ENCODE results near the gene HIF3A.
"Not testable (repeated sequence)": the region's sequence is repeated elsewhere in the genome, so short reads cannot be mapped to it uniquely, and the experiment has no call there.

Gene HIF3A

DNA sequence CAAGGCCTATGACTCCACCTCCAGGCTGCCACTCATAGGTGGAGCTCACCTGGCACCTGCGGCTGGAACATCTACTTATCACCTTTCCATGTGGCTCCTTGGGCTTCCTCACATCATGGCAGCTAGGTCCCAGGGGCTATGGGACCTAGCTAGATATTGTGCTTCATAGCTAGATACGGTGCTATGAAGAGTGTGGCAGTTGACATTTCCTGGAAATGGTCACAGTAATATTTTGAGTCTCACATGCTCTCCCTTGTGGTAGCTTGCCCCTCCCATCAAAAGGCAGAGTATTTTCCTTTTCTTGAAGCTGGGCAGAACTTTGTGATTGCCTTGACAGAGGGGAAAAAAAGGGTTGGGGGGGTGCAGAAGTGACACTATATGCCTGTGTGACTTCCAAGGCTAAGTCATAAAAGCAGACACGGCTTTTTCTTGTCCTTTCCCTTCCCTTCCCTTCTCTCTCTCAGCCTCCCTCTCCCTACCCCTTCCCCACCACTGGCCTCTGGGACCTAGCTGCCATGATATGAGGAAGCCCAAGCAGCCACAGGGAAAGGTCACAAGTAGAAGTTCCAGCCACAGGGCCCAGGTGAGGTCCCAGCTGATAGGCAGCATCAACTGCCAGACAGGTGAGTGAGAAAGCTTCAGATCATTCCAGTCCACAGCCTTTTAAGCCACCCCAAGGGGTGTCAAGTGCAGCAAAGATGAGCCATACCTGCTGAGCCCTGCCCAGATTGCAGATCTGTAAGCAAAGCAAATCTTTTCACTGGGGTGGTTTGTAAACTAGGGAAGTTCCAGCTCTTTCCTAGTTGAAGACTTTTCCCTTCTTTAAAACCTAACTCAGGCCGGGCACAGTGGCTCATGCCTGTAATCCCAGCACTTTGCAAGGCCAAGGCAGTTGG is 6.9 kb upstream of the HIF3A start:
- in situ Hi-C loops (cut with HindIII; ENCODE audit: low pct_ligation_motif_present, low pct_unique_long_range_greater_than_20kb, low sequenced_read_pairs), result no loop called here

GRCh38 chr19:46291829-46292228 is 5.0 kb upstream of the HIF3A start:
- no peak for DNase-seq
- in situ Hi-C loops (cut with HindIII; ENCODE audit: low pct_ligation_motif_present, low pct_unique_long_range_greater_than_20kb, low sequenced_read_pairs), result no loop called here

More for the DNA sequence above, 6.9 kb upstream of the HIF3A start:
- no peak for DNase-seq

DNA sequence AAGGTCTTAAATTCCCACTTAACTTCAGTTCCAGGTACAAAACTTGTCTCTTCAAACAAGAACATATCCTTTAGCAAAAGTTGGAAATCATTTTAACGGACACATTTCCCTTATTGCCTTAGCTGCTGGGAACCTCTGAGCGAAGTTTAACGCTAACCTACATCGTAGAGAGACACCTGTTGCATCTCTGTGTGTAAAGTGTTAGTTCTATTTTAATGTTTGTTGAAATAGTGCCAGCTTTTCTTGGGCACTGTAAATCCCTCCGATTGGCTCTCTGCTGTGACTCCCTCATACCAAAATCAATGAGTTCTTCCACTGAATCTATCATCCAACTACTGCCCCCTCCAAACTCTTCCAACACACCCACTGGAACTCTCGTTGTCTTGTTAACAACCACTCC is 2.3 kb upstream of the HIF3A start:
- no peak for DNase-seq
- in situ Hi-C loops (cut with HindIII; ENCODE audit: low pct_ligation_motif_present, low pct_unique_long_range_greater_than_20kb, low sequenced_read_pairs), result no loop called here

- in situ Hi-C loops (cut with HindIII; ENCODE audit: low pct_ligation_motif_present, low pct_unique_long_range_greater_than_20kb, low sequenced_read_pairs), result no loop called here
- DNase-seq, result no peak
Observed at GRCh38 chr19:46295401-46296201, 1.2 kb upstream of the HIF3A start.

DNA sequence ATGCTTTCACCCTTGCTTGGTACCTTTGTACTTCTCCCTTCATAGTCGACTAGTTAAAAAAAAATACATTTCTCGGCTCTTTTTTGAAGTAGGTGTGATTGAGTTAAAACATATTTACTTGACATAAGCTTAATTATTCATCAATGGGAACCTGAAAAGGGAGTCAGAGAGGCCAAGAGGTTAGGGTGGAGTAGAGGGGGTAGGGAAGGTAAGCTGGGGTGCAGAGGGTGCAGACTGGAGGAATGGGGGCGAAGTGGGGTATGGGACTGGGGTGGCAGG is 701 bp upstream of the HIF3A start:
- DNase-seq, result no peak
- in situ Hi-C loops (cut with HindIII; ENCODE audit: low pct_ligation_motif_present, low pct_unique_long_range_greater_than_20kb, low sequenced_read_pairs), result no loop called here

GRCh38 chr19:46297700-46298478 is 1.0 kb downstream of the HIF3A start:
- in situ Hi-C loops (cut with HindIII; ENCODE audit: low pct_ligation_motif_present, low pct_unique_long_range_greater_than_20kb, low sequenced_read_pairs), result no loop called here
- no peak for DNase-seq

- in situ Hi-C loops (cut with HindIII; ENCODE audit: low pct_ligation_motif_present, low pct_unique_long_range_greater_than_20kb, low sequenced_read_pairs), result no loop called here
- no peak for DNase-seq
Observed at GRCh38 chr19:46298479-46299003, 1.7 kb downstream of the HIF3A start.

DNA sequence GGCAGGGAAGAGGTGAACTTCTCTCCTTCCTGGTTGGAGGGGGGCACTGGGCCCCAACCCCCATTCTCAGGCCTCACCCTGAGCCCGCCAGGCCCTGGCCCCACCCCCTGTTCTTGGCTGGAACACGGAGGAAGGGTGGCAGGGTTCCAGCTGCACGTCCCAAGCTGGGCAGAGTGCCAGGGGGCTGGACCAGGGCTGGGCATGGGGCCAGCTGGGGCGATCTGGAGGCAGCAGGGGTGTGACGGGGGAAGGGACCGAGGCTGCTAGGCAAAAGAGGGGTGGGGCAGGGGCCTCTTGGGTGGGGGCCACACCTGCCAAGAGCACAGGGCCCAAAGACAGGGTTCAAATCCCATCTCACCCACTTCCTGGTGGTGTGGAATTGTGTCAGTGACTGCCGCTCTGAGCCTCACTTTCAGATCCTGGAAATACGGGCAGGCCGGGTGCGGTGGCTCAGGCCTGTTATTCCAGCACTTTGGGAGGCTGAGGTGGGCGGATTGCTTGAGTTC is 2.2 kb downstream of the HIF3A start:
- in situ Hi-C loops (cut with HindIII; ENCODE audit: low pct_ligation_motif_present, low pct_unique_long_range_greater_than_20kb, low sequenced_read_pairs), result no loop called here
- DNase-seq, result peak; percentile 75

DNA sequence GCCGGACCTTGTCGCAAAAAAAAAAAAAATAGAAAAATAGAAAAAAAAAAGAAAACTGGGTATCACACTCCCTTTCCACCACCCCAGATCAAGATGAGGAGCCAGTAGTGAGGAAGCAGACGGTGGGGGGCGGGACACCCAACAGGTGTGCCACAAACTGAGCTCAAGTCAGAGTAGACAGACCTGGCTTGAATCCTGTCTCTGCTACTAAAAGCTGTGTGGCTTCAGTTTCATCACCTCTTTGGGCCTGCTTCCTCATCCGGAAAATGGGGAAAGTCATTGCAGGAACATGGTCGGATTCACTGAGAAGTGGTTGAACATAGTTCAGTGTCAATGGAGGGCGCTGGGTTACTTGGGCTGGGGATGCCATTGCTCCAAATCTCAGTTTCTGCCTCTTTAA is 2.9 kb downstream of the HIF3A start:
- peak; percentile 13 for DNase-seq
- in situ Hi-C loops (cut with HindIII; ENCODE audit: low pct_ligation_motif_present, low pct_unique_long_range_greater_than_20kb, low sequenced_read_pairs), result no loop called here

DNA sequence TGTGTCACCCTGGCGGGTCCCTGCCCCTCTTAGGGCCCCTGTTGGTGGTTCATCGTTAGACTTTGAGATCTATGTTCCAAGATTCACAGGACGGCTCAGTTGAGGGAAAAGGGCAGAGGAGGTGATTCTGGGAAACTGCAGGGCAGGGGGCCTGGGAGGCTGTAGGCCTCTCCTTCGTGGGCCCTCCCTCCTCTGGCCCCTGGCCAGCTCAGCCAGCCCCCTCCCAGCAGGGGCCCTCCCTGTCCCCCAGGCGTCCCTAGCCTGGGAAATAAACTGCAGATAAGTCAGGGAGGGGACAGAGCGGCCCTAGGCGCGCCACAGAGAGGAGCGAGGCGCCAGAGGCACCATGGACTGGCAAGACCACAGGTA is 6.5 kb downstream of the HIF3A start:
- in situ Hi-C loops (cut with HindIII; ENCODE audit: low pct_ligation_motif_present, low pct_unique_long_range_greater_than_20kb, low sequenced_read_pairs), result no loop called here
- DNase-seq, result no peak

- DNase-seq, result no peak
Observed at GRCh38 chr19:46303691-46304397, 7.0 kb downstream of the HIF3A start.

GRCh38 chr19:46306501-46306900 is 9.7 kb downstream of the HIF3A start:
- DNase-seq, result no peak
- in situ Hi-C loops (cut with HindIII; ENCODE audit: low pct_ligation_motif_present, low pct_unique_long_range_greater_than_20kb, low sequenced_read_pairs), result no loop called here

More at GRCh38 chr19:46303691-46304397, 7.0 kb downstream of the HIF3A start:
- in situ Hi-C loops (cut with HindIII; ENCODE audit: low pct_ligation_motif_present, low pct_unique_long_range_greater_than_20kb, low sequenced_read_pairs), result no loop called here

GRCh38 chr19:46308510-46308909 is 11.7 kb downstream of the HIF3A start:
- in situ Hi-C loops (cut with HindIII; ENCODE audit: low pct_ligation_motif_present, low pct_unique_long_range_greater_than_20kb, low sequenced_read_pairs), result no loop called here

GRCh38 chr19:46309056-46309455 is 12.2 kb downstream of the HIF3A start:
- no peak for DNase-seq
- in situ Hi-C loops (cut with HindIII; ENCODE audit: low pct_ligation_motif_present, low pct_unique_long_range_greater_than_20kb, low sequenced_read_pairs), result no loop called here

More at GRCh38 chr19:46308510-46308909, 11.7 kb downstream of the HIF3A start:
- no peak for DNase-seq

DNA sequence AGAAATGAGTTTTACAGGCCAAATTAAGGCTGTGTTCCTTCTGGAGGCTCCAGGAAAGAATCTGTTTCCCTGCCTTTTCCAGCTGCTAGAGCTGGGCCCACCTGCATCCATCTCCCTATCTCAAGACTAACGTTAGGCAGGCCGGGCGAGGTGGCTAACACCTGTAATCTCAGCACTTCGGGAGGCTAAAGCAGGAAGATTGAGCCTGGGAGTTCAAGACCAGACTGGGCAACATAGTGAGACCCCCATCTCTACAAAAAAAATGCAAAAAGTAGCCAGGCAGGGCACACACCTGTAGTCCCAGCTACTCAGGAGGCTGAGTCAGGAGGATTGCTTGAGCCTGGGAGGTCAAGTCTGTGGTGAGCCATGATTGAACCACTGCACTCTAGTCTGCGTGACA is 14.6 kb downstream of the HIF3A start:
- DNase-seq, result no peak
- in situ Hi-C loops (cut with HindIII; ENCODE audit: low pct_ligation_motif_present, low pct_unique_long_range_greater_than_20kb, low sequenced_read_pairs), result no loop called here

DNA sequence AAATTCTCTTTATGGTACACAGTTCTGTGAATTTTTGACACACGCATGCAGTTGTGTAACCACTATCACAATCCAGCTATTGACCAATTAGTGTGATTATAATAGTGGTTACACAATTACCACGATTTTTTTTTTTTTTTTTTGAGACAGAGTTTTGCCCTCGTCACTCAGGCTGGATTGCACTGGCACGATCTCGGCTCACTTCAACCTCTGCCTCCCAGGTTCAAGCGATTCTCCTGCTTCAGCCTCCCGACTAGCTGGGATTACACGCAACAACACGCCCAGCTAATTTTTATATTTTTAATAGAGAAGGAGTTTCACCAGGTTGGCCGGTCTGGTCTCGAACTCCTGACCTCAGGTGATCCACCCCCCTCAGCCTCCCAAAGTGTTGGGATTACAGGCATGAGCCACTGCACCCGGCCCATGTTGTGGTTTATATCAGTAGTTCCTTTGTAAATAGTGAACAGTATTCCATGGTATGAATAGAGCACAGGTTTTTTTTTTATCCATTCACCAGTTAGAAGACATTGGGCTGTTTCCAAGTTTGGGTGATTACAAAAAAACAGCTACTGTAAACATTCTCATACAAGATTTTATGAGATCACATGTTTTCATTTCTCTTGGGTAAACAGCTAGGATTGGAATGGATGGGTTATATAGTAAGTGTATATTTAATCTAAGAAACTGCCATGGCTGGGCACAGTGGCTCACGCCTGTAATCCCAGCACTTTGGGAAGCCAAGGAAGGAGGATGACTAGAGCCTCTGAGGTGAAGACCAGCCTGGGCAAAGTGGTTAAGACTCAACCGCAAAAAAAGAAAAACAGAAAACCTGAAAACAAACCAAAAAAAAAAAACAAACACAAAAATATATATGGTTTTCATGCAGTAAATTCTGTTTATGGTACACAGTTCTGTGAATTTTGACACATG is 17.0 kb downstream of the HIF3A start:
- in situ Hi-C loops (cut with HindIII; ENCODE audit: low pct_ligation_motif_present, low pct_unique_long_range_greater_than_20kb, low sequenced_read_pairs); DNase-seq: not testable (repeated sequence)

DNA sequence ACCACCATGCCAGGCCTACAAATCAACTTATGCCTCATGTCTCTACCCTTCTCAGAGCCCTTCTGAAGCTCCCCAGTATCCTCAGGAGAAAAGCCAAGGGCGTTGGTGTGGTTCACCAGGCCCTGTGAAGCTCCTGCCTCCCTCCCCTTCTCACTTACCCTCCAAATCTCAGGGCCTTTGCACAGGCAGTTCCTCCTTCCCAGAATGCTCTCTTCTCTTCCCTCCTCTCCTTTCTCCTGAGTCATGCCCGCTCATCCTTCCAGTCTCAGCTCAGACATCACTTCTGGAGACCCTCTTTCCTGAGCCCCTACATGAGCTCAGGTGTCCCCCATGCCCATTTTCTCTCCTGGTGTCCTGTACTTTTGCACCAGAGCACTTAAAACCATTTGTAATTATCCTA is 20.5 kb downstream of the HIF3A start:
- DNase-seq, result no peak
- in situ Hi-C loops (cut with HindIII; ENCODE audit: low pct_ligation_motif_present, low pct_unique_long_range_greater_than_20kb, low sequenced_read_pairs), result no loop called here
